ENCODE results near the gene DGAT2. TPM values are rescaled to one million over a fixed set of nuclear protein-coding genes. Genes with fewer than 3 reads are reported as not detected.

The DGAT2 gene
- total RNA-seq, 1 donor from 2014 or later = 0.13 TPM

DNA sequence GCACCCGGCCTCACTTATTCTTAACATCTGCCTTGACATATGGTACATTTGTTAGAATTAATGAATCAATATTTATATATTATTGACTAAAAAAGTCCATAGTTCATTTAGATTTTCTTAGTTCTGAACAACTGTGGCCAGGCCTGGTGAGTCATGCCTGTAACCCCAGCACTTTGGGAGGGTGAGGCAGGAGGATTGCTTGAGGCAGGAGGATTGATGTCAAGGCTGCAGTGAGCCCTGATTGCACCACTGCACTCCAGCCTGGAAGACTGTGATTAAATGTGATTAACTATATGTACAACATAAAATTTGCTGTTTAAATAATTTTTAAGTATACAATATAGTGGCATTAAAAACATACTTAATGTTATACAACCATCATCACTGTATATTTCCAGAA is 52.1 kb downstream of the DGAT2 start:
- Mint-ChIP-seq H3K9me3 (ENCODE audit: unreplicated experiment) (no peaks in the 10 kb centered on the region), H3K4me1 (ENCODE audit: unreplicated experiment) (peaks cover 26% of the 10 kb centered on the region), H3K36me3 (ENCODE audit: unreplicated experiment) (no peaks in the 10 kb centered on the region), H3K27me3 (ENCODE audit: unreplicated experiment) (no peaks in the 10 kb centered on the region), H3K4me3 (ENCODE audit: unreplicated experiment) (no peak overlapping the region), H3K27ac (ENCODE audit: unreplicated experiment) (no peak overlapping the region)
- DNase-seq (ENCODE audit: extremely low spot score, unreplicated experiment) = no peak
- TF ChIP-seq, protein P1, sequence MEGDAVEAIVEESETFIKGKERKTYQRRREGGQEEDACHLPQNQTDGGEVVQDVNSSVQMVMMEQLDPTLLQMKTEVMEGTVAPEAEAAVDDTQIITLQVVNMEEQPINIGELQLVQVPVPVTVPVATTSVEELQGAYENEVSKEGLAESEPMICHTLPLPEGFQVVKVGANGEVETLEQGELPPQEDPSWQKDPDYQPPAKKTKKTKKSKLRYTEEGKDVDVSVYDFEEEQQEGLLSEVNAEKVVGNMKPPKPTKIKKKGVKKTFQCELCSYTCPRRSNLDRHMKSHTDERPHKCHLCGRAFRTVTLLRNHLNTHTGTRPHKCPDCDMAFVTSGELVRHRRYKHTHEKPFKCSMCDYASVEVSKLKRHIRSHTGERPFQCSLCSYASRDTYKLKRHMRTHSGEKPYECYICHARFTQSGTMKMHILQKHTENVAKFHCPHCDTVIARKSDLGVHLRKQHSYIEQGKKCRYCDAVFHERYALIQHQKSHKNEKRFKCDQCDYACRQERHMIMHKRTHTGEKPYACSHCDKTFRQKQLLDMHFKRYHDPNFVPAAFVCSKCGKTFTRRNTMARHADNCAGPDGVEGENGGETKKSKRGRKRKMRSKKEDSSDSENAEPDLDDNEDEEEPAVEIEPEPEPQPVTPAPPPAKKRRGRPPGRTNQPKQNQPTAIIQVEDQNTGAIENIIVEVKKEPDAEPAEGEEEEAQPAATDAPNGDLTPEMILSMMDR (IDR thresholded peaks at IDR 0.05) = no peak

DNA sequence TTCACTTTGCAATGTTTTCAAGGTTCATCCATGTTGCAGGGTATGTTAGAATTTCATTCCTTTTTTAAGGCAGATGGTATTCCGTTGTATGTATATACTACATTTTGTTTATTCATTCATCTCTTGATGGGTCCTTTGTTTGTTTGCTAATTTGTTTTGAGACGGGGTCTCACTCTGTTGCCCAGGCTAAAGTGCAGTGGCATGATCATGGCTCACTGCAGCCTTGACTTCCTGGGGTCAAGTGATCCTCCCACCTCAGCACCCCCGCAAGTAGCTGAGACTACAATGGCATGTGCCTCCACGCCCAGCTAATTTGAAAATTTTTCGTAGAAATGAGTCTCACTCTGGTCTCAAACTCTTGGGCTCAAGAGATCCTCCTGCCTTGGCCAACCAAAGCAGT is 52.6 kb downstream of the DGAT2 start:
- TF ChIP-seq, protein P1 (IDR thresholded peaks at IDR 0.05) = no peak
- H3K36me3 Mint-ChIP-seq (ENCODE audit: unreplicated experiment) = no peaks in the 10 kb centered on the region
- H3K4me1 Mint-ChIP-seq (ENCODE audit: unreplicated experiment) = peaks cover 30% of the 10 kb centered on the region
- H3K4me3 Mint-ChIP-seq (ENCODE audit: unreplicated experiment) = no peak overlapping the region
- no peaks in the 10 kb centered on the region for H3K9me3 Mint-ChIP-seq (ENCODE audit: unreplicated experiment)
- H3K27ac Mint-ChIP-seq (ENCODE audit: unreplicated experiment) = no peak overlapping the region
- H3K27me3 Mint-ChIP-seq (ENCODE audit: unreplicated experiment) = no peaks in the 10 kb centered on the region
- no peak for DNase-seq (ENCODE audit: extremely low spot score, unreplicated experiment)

DNA sequence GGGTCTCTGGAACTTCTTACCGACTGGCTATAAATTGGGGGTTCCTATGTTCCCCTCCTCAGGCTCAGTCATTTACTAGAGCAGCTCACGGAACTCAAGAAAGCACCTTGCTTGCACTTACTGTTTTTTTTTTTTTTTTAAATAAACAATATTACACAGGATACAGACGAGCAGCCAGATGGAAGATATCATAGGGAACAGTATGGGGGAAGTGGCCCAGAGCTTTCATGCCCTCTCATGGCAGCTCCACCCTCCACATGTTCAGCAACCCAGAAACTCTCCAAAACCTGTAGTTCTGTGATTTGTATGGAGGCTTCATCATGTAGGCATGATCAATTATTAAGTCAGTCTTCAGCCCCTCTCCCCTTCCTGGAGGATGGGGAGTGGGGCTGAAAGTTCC is 54.0 kb downstream of the DGAT2 start:
- Mint-ChIP-seq H3K4me3 (ENCODE audit: unreplicated experiment) (no peak overlapping the region), H3K27me3 (ENCODE audit: unreplicated experiment) (no peaks in the 10 kb centered on the region), H3K9me3 (ENCODE audit: unreplicated experiment) (no peaks in the 10 kb centered on the region), H3K27ac (ENCODE audit: unreplicated experiment) (no peak overlapping the region), H3K36me3 (ENCODE audit: unreplicated experiment) (no peaks in the 10 kb centered on the region), H3K4me1 (ENCODE audit: unreplicated experiment) (peaks cover 43% of the 10 kb centered on the region)
- DNase-seq (ENCODE audit: extremely low spot score, unreplicated experiment) = no peak
- TF ChIP-seq, protein P1 (IDR thresholded peaks at IDR 0.05) = no peak

DNA sequence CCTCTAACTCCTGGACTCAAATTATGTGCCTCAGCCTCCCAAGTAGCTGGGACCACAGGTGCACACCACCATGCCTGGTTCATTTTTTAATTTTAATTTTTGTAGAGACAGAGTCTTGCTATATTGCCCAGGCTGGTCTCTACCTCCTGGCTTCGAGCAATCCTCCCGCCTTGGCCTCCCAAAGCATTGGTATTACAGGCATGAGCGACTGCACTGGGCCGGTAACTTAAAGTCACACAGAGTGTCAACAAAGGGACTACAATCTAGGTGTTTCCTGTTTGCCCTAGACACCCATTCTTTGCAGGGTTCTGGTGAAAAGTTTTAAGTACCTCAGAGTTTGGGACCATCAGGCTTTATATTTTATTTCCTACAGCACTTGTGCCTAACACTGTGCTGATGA is 54.8 kb downstream of the DGAT2 start:
- Mint-ChIP-seq H3K27ac (ENCODE audit: unreplicated experiment) (no peak overlapping the region), H3K27me3 (ENCODE audit: unreplicated experiment) (no peaks in the 10 kb centered on the region), H3K4me1 (ENCODE audit: unreplicated experiment) (peaks cover 44% of the 10 kb centered on the region), H3K36me3 (ENCODE audit: unreplicated experiment) (no peaks in the 10 kb centered on the region), H3K9me3 (ENCODE audit: unreplicated experiment) (no peaks in the 10 kb centered on the region), H3K4me3 (ENCODE audit: unreplicated experiment) (no peak overlapping the region)
- TF ChIP-seq, protein P1 (IDR thresholded peaks at IDR 0.05) = no peak
- no peak for DNase-seq (ENCODE audit: extremely low spot score, unreplicated experiment)

DNA sequence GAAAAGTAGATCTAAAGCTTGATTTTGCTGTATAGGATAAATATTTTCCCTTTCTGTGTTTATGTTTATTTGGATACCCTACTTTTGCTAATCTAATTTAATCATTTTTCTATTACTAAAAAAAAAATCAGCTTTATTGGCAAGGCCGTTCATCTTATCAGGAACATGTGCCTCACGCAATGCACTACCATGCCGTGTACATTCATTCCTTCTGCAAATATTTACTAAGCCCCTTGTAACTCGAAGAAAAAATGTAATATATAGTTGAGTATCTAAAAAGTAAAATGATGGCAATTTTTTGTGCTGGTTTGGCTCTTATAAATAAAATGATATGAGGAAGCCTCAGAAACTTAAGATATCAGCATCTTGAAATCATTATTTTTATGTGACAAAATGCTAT is 55.4 kb downstream of the DGAT2 start:
- no peaks in the 10 kb centered on the region for H3K9me3 Mint-ChIP-seq (ENCODE audit: unreplicated experiment)
- no peak overlapping the region for H3K4me3 Mint-ChIP-seq (ENCODE audit: unreplicated experiment)
- peak overlapping the region; percentile 51 for H3K27ac Mint-ChIP-seq (ENCODE audit: unreplicated experiment)
- TF ChIP-seq, protein P1 (IDR thresholded peaks at IDR 0.05) = no peak
- no peaks in the 10 kb centered on the region for H3K27me3 Mint-ChIP-seq (ENCODE audit: unreplicated experiment)
- no peak for DNase-seq (ENCODE audit: extremely low spot score, unreplicated experiment)
- no peaks in the 10 kb centered on the region for H3K36me3 Mint-ChIP-seq (ENCODE audit: unreplicated experiment)
- H3K4me1 Mint-ChIP-seq (ENCODE audit: unreplicated experiment) = peaks cover 43% of the 10 kb centered on the region

All from osteocyte (in vitro differentiated cells).